Hepatocyte (in vitro differentiated cells): ENCODE data around the gene PARK7. TPM values are rescaled to one million over a fixed set of nuclear protein-coding genes. Genes with fewer than 3 reads are reported as not detected.

Experiments used
- DNase-seq: peaks from one replicate; pipeline ENCODE4 v3.0.0-alpha.2; 2016; ENCODE audit warnings: low spot score
- H2AFZ ChIP-seq: fragments of 200-600 bp; sonication (generic); 2 replicates; pipeline ENCODE4 v1.6.0; 2016; ENCODE audit warnings: antibody characterized with exemption, mild to moderate bottlenecking
- H3K27ac ChIP-seq: fragments of 200-600 bp; sonication (generic); 2 replicates; pipeline ENCODE4 v1.5.1; 2016; ENCODE audit warnings: mild to moderate bottlenecking
- H3K27me3 ChIP-seq: fragments of 200-600 bp; sonication (generic); 2 replicates; pipeline ENCODE4 v1.6.1; 2016
- H3K36me3 ChIP-seq: fragments of 200-600 bp; sonication (generic); replicated peaks from 2 replicates; pipeline ENCODE4 v1.5.1; 2016; ENCODE audit warnings: low read depth; ENCODE audit not compliant: insufficient read depth
- H3K4me1 ChIP-seq: fragments of 200-600 bp; sonication (generic); 2 replicates; pipeline ENCODE4 v1.5.1; 2016; ENCODE audit warnings: mild to moderate bottlenecking, moderate library complexity; ENCODE audit not compliant: insufficient read depth
- H3K4me2 ChIP-seq: fragments of 200-600 bp; sonication (generic); 2 replicates; pipeline ENCODE4 v1.6.0; 2016
- H3K4me3 ChIP-seq: fragments of 200-600 bp; sonication (generic); 2 replicates; pipeline ENCODE4 v1.5.1; 2016; ENCODE audit warnings: mild to moderate bottlenecking
- H3K79me2 ChIP-seq: fragments of 200-600 bp; sonication (generic); 2 replicates; pipeline ENCODE4 v1.6.0; 2017; ENCODE audit warnings: mild to moderate bottlenecking
- H3K9me2 ChIP-seq: fragments of 200-600 bp; sonication (generic); replicated peaks from 2 replicates; pipeline ENCODE4 v1.6.0; 2017; ENCODE audit warnings: mild to moderate bottlenecking; ENCODE audit not compliant: insufficient read depth
- H3K9me3 ChIP-seq: fragments of 200-600 bp; sonication (generic); 2 replicates; pipeline ENCODE4 v1.5.1; 2016; ENCODE audit warnings: low read depth, mild to moderate bottlenecking
- H4K20me1 ChIP-seq: fragments of 200-600 bp; sonication (generic); 2 replicates; pipeline ENCODE4 v1.6.0; 2016; ENCODE audit warnings: mild to moderate bottlenecking; ENCODE audit not compliant: insufficient read depth, poor library complexity, severe bottlenecking
- EZH2 ChIP-seq: fragments of 200-600 bp; sonication (generic); IDR thresholded peaks from 2 replicates; pipeline ENCODE4 v1.6.1; 2016; ENCODE audit warnings: antibody characterized with exemption, mild to moderate bottlenecking, borderline replicate concordance
- EZH2phosphoT487 ChIP-seq: fragments of 200-600 bp; sonication (generic); IDR thresholded peaks from one replicate; pipeline ENCODE4 v1.6.1; 2018; ENCODE audit warnings: antibody characterized with exemption, mild to moderate bottlenecking, low read depth, moderate library complexity; ENCODE audit not compliant: unreplicated experiment, severe bottlenecking
- WGBS: methylation state at CpG from one replicate; pipeline ENCODE4 v1.1.6; 2016; ENCODE audit warnings: low lambda C conversion rate; ENCODE audit errors: missing lambda C conversion rate; 5-methylcytosine and 5-hydroxymethylcytosine counted together
- polyA plus RNA-seq: library from polyadenylated mRNA; unstranded; fragments of >200 nt; fragmentation: Nextera tagmentation; extraction: Ambion mirVana; gene quantifications from 2 replicates; pipeline ENCODE4 v1.2.1, GENCODE V29; 2016
- total RNA-seq: library from RNA; depleted of rRNA; stranded (reverse); fragments of >200 nt; gene quantifications from 2 replicates; pipeline ENCODE4 v1.2.3, GENCODE V29; 2014
- TF ChIP-seq, protein P1 (sequence below): fragments of 200-600 bp; sonication (generic); IDR thresholded peaks from 2 replicates; pipeline ENCODE4 v1.5.1; 2016; ENCODE audit warnings: antibody characterized with exemption, mild to moderate bottlenecking; ENCODE audit not compliant: poor library complexity

Gene PARK7
- total and polyA plus RNA-seq, 2 experiments from 2014 or later = 166 to 395 TPM

- 27% methylated on average over 5 of the region's 5 CpGs for WGBS
- Histone ChIP-seq H3K36me3 (peaks cover 3% of the 10 kb centered on the region), H3K79me2 (peaks cover 92% of the 10 kb centered on the region)
Measured at GRCh38 chr1:8017495-8018197, 56.1 kb downstream of the PARK7 start.

GRCh38 chr1:8018492-8019228 is 57.1 kb downstream of the PARK7 start:
- H3K9me3 ChIP-seq = no peaks in the 10 kb centered on the region
- H4K20me1 ChIP-seq = peaks cover 55% of the 10 kb centered on the region
- peak overlapping the region; percentile 45 for H3K4me2 ChIP-seq
- no peaks in the 10 kb centered on the region for H3K9me2 ChIP-seq
- H3K27me3 ChIP-seq = no peaks in the 10 kb centered on the region
- WGBS = 79% methylated on average over 3 of the region's 3 CpGs
- peaks cover 92% of the 10 kb centered on the region for H3K79me2 ChIP-seq
- H3K27ac ChIP-seq = peak overlapping the region; percentile 57
- no peaks in the 10 kb centered on the region for H3K36me3 ChIP-seq
- TF ChIP-seq EZH2phosphoT487 (no peak), EZH2 (no peak)
- TF ChIP-seq, protein P1, sequence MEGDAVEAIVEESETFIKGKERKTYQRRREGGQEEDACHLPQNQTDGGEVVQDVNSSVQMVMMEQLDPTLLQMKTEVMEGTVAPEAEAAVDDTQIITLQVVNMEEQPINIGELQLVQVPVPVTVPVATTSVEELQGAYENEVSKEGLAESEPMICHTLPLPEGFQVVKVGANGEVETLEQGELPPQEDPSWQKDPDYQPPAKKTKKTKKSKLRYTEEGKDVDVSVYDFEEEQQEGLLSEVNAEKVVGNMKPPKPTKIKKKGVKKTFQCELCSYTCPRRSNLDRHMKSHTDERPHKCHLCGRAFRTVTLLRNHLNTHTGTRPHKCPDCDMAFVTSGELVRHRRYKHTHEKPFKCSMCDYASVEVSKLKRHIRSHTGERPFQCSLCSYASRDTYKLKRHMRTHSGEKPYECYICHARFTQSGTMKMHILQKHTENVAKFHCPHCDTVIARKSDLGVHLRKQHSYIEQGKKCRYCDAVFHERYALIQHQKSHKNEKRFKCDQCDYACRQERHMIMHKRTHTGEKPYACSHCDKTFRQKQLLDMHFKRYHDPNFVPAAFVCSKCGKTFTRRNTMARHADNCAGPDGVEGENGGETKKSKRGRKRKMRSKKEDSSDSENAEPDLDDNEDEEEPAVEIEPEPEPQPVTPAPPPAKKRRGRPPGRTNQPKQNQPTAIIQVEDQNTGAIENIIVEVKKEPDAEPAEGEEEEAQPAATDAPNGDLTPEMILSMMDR = no peak
- H3K4me1 ChIP-seq = peaks cover 55% of the 10 kb centered on the region
- DNase-seq = no peak
- no peak overlapping the region for H3K4me3 ChIP-seq
- no peak overlapping the region for H2AFZ ChIP-seq

More at GRCh38 chr1:8017495-8018197, 56.1 kb downstream of the PARK7 start:
- H4K20me1 ChIP-seq = peaks cover 46% of the 10 kb centered on the region
- no peaks in the 10 kb centered on the region for H3K27me3 ChIP-seq
- peak; percentile 47 for DNase-seq
- no peak overlapping the region for H2AFZ ChIP-seq
- H3K4me3 ChIP-seq = no peak overlapping the region
- TF ChIP-seq EZH2 = no peak
- TF ChIP-seq, protein P1 = no peak
- no peak for TF ChIP-seq EZH2phosphoT487
- peaks cover 45% of the 10 kb centered on the region for H3K4me1 ChIP-seq
- peak overlapping the region; percentile 20 for H3K27ac ChIP-seq
- H3K9me2 ChIP-seq = no peaks in the 10 kb centered on the region
- no peaks in the 10 kb centered on the region for H3K9me3 ChIP-seq
- peak overlapping the region; percentile 45 for H3K4me2 ChIP-seq

DNA sequence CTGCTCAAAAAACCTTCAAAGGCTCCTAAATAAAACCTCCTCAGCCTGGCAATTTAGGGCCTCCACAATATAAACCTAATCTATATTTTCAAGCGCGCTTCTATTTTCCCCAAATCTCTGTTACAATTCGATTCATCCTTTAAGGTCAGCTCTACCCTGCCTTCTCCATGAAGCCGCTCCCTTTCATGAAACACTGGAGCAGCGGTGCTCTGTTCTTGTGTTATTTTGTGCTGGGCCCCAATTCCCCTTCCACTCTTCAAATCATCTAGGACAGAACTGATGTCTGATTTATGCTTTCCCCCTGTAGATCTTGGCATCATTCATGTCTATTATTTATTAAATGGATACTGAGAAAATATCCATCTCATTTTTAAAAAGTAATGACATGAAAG is 57.7 kb downstream of the PARK7 start:
- DNase-seq = no peak
- TF ChIP-seq EZH2 = no peak
- TF ChIP-seq EZH2phosphoT487 = no peak
- TF ChIP-seq, protein P1 = no peak
- Histone ChIP-seq H3K27me3 (no peaks in the 10 kb centered on the region), H3K9me2 (no peaks in the 10 kb centered on the region), H3K9me3 (no peaks in the 10 kb centered on the region), H2AFZ (no peak overlapping the region), H4K20me1 (peaks cover 61% of the 10 kb centered on the region), H3K79me2 (peaks cover 92% of the 10 kb centered on the region), H3K4me3 (no peak overlapping the region), H3K4me2 (peak overlapping the region; percentile 45), H3K27ac (peak overlapping the region; percentile 57), H3K36me3 (no peaks in the 10 kb centered on the region), H3K4me1 (peaks cover 58% of the 10 kb centered on the region)
- 94% methylated on average over 5 of the region's 5 CpGs for WGBS
